ENCODE results near the gene PRKAR1A. TPM values are rescaled to one million over a fixed set of nuclear protein-coding genes. Genes with fewer than 3 reads are reported as not detected.

Gene PRKAR1A
- total RNA-seq, 1 donor from 2014 or later, result 733 TPM

DNA sequence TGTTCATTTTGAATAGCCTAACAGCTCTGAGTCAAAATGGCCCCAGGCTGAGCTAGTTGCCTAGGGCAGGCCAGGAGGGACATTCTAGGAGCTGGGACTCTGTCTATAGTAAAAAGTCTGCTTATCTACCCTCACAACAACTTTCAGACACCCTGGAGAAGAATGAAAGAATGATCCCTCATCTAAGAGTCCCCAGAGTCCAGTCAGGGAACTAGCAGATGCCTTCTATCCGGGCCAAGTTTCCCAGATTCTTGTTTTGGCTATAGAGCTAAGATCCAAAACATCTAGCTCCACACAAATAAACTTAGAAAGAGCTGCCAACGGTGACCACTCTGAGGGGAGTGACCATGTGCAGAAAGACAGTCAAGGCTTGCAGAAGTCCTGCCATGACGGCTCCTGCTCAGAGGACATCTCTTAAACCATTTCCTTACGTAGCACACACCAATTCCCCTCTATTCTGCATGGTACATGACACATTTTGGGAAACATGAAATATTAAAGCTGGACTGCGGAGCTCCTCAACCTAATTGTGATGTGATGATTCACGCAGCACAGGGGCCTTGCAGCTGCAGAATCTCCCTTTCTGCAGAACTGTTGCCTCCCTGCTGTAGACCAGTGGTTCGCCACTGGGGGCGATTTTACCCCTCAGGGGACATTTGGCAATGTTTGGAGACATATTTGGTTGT lies 64.7 kb downstream of the PRKAR1A start:
- H3K27me3 ChIP-seq (ENCODE audit: low read depth), result no peaks in the 10 kb centered on the region
- no peak overlapping the region for H3K4me3 ChIP-seq
- DNase-seq, result peak; percentile 37
- peaks cover 5% of the 10 kb centered on the region for H3K9me3 ChIP-seq (replicated peaks)
- no peaks in the 10 kb centered on the region for H3K36me3 ChIP-seq
- H3K4me1 ChIP-seq, result peaks cover 14% of the 10 kb centered on the region
- H3K27ac ChIP-seq (replicated peaks), result peak overlapping the region; percentile 65
- intact Hi-C loops (cut with micrococcal nuclease), result no loop called here
- TF ChIP-seq, protein P1, sequence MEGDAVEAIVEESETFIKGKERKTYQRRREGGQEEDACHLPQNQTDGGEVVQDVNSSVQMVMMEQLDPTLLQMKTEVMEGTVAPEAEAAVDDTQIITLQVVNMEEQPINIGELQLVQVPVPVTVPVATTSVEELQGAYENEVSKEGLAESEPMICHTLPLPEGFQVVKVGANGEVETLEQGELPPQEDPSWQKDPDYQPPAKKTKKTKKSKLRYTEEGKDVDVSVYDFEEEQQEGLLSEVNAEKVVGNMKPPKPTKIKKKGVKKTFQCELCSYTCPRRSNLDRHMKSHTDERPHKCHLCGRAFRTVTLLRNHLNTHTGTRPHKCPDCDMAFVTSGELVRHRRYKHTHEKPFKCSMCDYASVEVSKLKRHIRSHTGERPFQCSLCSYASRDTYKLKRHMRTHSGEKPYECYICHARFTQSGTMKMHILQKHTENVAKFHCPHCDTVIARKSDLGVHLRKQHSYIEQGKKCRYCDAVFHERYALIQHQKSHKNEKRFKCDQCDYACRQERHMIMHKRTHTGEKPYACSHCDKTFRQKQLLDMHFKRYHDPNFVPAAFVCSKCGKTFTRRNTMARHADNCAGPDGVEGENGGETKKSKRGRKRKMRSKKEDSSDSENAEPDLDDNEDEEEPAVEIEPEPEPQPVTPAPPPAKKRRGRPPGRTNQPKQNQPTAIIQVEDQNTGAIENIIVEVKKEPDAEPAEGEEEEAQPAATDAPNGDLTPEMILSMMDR (IDR thresholded peaks at IDR 0.05; ENCODE audit: borderline replicate concordance), result no peak

DNA sequence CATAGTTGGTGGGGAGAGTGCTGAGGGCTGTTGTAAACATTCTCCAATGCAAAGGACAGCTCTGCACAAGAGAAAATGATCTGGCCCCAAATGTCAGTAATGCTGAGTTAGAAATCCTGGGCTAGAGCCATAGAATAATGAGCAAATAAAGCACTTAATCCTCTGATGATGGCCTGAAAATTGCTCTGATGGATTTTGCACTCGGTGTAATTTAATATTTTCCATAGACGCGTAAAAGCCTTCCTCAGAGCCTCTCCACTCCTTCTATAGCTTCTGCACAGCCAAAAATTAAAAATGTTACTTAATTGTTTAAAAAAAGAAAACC lies 65.2 kb downstream of the PRKAR1A start:
- intact Hi-C loops (cut with micrococcal nuclease), result no loop called here
- Histone ChIP-seq H3K9me3 (replicated peaks) (peaks cover 5% of the 10 kb centered on the region), H3K27me3 (ENCODE audit: low read depth) (no peaks in the 10 kb centered on the region), H3K4me3 (no peak overlapping the region), H3K27ac (replicated peaks) (peak overlapping the region; percentile 65), H3K36me3 (no peaks in the 10 kb centered on the region), H3K4me1 (peaks cover 14% of the 10 kb centered on the region)
- no peak for DNase-seq
- TF ChIP-seq, protein P1 (IDR thresholded peaks at IDR 0.05; ENCODE audit: borderline replicate concordance), result no peak

GRCh38 chr17:68578236-68578635 lies 66.0 kb downstream of the PRKAR1A start:
- no peak for DNase-seq
- Histone ChIP-seq H3K36me3 (no peaks in the 10 kb centered on the region), H3K4me3 (no peak overlapping the region), H3K4me1 (peaks cover 14% of the 10 kb centered on the region), H3K27ac (replicated peaks) (peak overlapping the region; percentile 19), H3K9me3 (replicated peaks) (peaks cover 5% of the 10 kb centered on the region), H3K27me3 (ENCODE audit: low read depth) (no peaks in the 10 kb centered on the region)
- TF ChIP-seq, protein P1 (IDR thresholded peaks at IDR 0.05; ENCODE audit: borderline replicate concordance), result no peak
- intact Hi-C loops (cut with micrococcal nuclease), result no loop called here

- H3K27me3 ChIP-seq (ENCODE audit: low read depth), result no peaks in the 10 kb centered on the region
- H3K4me1 ChIP-seq, result peaks cover 14% of the 10 kb centered on the region
- peak overlapping the region; percentile 33 for H3K27ac ChIP-seq (replicated peaks)
- TF ChIP-seq, protein P1 (IDR thresholded peaks at IDR 0.05; ENCODE audit: borderline replicate concordance), result no peak
- intact Hi-C loops (cut with micrococcal nuclease), result no loop called here
- no peaks in the 10 kb centered on the region for H3K36me3 ChIP-seq
- H3K9me3 ChIP-seq (replicated peaks), result peaks cover 5% of the 10 kb centered on the region
- H3K4me3 ChIP-seq, result no peak overlapping the region
- DNase-seq, result no peak
Measured at GRCh38 chr17:68579194-68579927, 67.1 kb downstream of the PRKAR1A start.

GRCh38 chr17:68580236-68580770 lies 68.1 kb downstream of the PRKAR1A start:
- DNase-seq, result no peak
- peaks cover 5% of the 10 kb centered on the region for H3K9me3 ChIP-seq (replicated peaks)
- H3K27ac ChIP-seq (replicated peaks), result peak overlapping the region; percentile 54
- intact Hi-C loops (cut with micrococcal nuclease), result no loop called here
- peaks cover 14% of the 10 kb centered on the region for H3K4me1 ChIP-seq
- H3K27me3 ChIP-seq (ENCODE audit: low read depth), result no peaks in the 10 kb centered on the region
- H3K36me3 ChIP-seq, result no peaks in the 10 kb centered on the region
- TF ChIP-seq, protein P1 (IDR thresholded peaks at IDR 0.05; ENCODE audit: borderline replicate concordance), result no peak
- no peak overlapping the region for H3K4me3 ChIP-seq
